GM12865 (cell line): ENCODE measurements around the gene TMEM63B.
A peak's percentile ranks its signal among the peaks of the same experiment; 100 is the strongest.

Experiments
- DNase-seq: peaks from one replicate; pipeline ENCODE4 v3.0.0; 2010; ENCODE audit warnings: low read depth
- H3K4me3 ChIP-seq: 2 replicates; pipeline ENCODE4 v1.5.1; 2011; ENCODE audit warnings: mild to moderate bottlenecking, low read depth, low read length, control low read depth
- CTCF ChIP-seq: IDR thresholded peaks from 2 replicates; pipeline ENCODE4 v1.5.1; 2011; ENCODE audit warnings: low read length, control low read depth, low read depth, inconsistent platforms; ENCODE audit not compliant: insufficient read depth; ENCODE audit errors: missing control alignments

Gene TMEM63B

GRCh38 chr6:44127186-44128019 is at the start of gene TMEM63B, which contains the start of gene MRPL14:
TSS of gene TMEM63B (plus strand) at chr6:44127554. CDS start at chr6:44134585, 7,031 bp downstream.
TSS of gene MRPL14 (minus strand) at chr6:44127452. CDS start at chr6:44116611, 10,841 bp downstream.
- H3K4me3 ChIP-seq = peak within 1 kb of the TSS; percentile 91
- peak; percentile 95 for DNase-seq
- no peak for TF ChIP-seq CTCF

GRCh38 chr6:44078219-44078826 is 49.0 kb upstream of the TMEM63B start:
- DNase-seq = no peak
- H3K4me3 ChIP-seq = peak overlapping the region; percentile 94
- TF ChIP-seq CTCF = no peak

- no peak overlapping the region for H3K4me3 ChIP-seq
- TF ChIP-seq CTCF = peak; percentile 90
- peak; percentile 82 for DNase-seq
These were observed 48.3 kb upstream of the TMEM63B start for GRCh38 chr6:44078827-44079671.

- no peak for TF ChIP-seq CTCF
- DNase-seq = no peak
- H3K4me3 ChIP-seq = no peak overlapping the region
These were observed 47.7 kb upstream of the TMEM63B start for GRCh38 chr6:44079672-44080071.

- no peak for TF ChIP-seq CTCF
- peak; percentile 49 for DNase-seq
- no peak overlapping the region for H3K4me3 ChIP-seq
These were observed 46.5 kb upstream of the TMEM63B start for GRCh38 chr6:44080561-44081521.

GRCh38 chr6:44081753-44082152 is 45.6 kb upstream of the TMEM63B start:
- TF ChIP-seq CTCF = no peak
- H3K4me3 ChIP-seq = no peak overlapping the region
- DNase-seq = no peak
